22Rv1 (cell line): ENCODE results near the gene RAB6B.

Experiments
- H3K27ac ChIP-seq: fragments of 450-650 bp; 2 replicates; pipeline ENCODE4 v1.5.1; 2017
- CTCF ChIP-seq: fragments of 450-650 bp; IDR thresholded peaks from 2 replicates; pipeline ENCODE4 v1.5.1; 2017; ENCODE audit warnings: mild to moderate bottlenecking
- ZFX ChIP-seq: fragments of 450-650 bp; IDR thresholded peaks from 2 replicates; pipeline ENCODE4 v1.6.1; 2017; ENCODE audit warnings: antibody characterized with exemption, borderline replicate concordance

RAB6B gene

DNA sequence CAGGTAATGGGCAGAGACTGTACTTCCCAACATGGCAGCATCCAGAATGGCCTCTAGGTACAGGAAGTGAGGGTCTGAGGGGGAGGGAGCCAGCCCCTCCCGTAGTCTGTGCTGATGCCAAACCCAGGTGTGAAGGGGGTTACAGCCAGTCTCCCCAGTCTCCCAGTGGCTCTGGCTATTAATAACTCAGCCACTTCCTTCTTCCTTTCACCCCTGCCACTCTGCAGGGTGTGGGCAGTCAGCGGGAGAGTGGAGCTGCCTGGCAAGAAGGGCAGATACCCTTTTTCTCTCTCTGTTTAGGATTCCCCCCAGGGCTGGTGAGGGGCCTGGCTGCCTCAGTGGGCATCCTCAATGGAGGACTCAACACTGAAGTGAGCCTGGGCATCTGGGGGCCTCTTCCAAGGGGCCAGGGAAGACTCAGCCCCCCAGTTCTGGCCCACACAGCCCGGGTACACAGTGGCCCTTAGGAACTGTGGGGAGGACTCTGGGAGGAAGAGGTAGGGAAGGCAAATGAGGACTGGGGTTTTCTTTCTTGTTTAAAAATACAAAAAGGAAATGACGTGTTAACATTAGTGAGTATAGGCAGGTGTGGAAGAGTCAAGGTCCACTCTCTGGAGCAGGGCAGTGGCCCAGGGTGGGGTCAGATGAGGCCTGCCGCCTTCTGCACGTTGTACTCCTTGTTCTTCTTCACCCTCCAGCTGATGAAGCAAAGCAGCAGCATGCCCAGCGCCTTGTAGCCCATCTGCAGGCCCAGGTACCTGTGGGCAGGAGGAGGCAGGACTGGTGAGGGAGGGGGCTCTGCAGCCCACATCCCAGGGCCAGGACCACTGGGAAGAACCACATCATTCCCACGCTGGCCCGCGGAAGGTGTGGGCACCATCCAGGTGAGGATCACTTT, 38.6 kb upstream of the RAB6B start:
- no peak overlapping the region for H3K27ac ChIP-seq
- TF ChIP-seq ZFX: no peak
- TF ChIP-seq CTCF: no peak

GRCh38 chr3:133933097-133934024, 37.7 kb upstream of the RAB6B start:
- TF ChIP-seq CTCF: no peak
- TF ChIP-seq ZFX: no peak
- no peak overlapping the region for H3K27ac ChIP-seq

DNA sequence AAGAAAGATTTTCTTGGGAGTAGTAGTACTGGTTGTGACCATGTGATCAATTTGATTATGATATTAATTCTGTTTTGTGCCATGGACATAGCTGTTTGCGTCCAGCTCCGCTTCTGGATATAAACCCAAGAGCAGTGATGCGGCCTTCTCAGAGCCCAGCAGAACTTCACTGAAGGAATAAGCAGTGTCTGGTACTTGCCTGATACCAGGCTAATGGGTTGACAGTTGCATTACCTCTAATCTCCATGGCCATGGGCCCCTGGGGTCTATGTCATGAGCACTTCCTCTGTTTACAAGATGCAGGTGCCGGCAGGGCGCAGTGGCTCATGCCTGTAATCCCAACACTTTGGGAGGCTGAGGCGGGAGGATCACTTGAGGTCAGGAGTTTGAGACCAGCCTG, 36.3 kb upstream of the RAB6B start:
- H3K27ac ChIP-seq: no peak overlapping the region
- no peak for TF ChIP-seq CTCF

DNA sequence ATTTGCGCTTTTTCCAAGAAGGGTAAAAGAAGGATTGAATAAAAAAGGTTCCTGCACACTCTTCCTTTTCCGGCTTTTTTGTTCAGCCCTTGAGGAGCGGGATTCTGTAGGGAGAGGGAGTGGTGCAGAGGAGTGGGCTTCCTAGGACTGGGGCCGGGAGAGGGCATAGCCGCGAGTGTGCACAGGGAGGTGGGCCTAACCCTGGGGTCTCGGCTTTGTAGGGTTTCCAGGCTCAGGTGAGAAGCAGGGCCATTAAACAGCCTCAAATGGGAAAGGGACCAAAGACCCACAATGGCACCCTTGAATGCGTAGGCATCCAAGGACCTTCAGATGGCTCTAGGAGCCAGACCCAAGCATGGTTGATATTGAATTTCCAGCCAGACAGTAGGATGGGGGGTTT, 35.4 kb upstream of the RAB6B start:
- H3K27ac ChIP-seq: no peak overlapping the region
- no peak for TF ChIP-seq ZFX
- TF ChIP-seq CTCF: no peak

- TF ChIP-seq CTCF (peak; percentile 80), ZFX (no peak)
- H3K27ac ChIP-seq: no peak overlapping the region
These were observed 34.8 kb upstream of the RAB6B start for GRCh38 chr3:133930341-133930933.

- no peak overlapping the region for H3K27ac ChIP-seq
- TF ChIP-seq ZFX (no peak), CTCF (no peak)
These were observed 33.4 kb upstream of the RAB6B start for GRCh38 chr3:133928903-133929607.
